NOMO-1 treated with DMSO at 0.1 percent for 48 hours (cell line): ENCODE results near the gene FN1.
"Not testable (repeated sequence)": the region's sequence is repeated elsewhere in the genome, so short reads cannot be mapped to it uniquely, and the experiment has no call there.

Source experiments
- DNase-seq: peaks from one replicate; lab custom pipeline; 2025; ENCODE audit not compliant: unreplicated experiment; lab: John Stamatoyannopoulos, UW

FN1 gene

GRCh38 chr2:215356334-215356947 lies 79.4 kb downstream of the FN1 start:
- no peak for DNase-seq

GRCh38 chr2:215355801-215356200 lies 80.1 kb downstream of the FN1 start:
- no peak for DNase-seq

GRCh38 chr2:215354771-215355695 lies 80.8 kb downstream of the FN1 start:
- DNase-seq = no peak

GRCh38 chr2:215352602-215353001 lies 83.3 kb downstream of the FN1 start:
- DNase-seq = no peak

- no peak for DNase-seq
Observed at GRCh38 chr2:215347878-215348277, 88.0 kb downstream of the FN1 start.

- DNase-seq = no peak
Observed at GRCh38 chr2:215338883-215339679, 96.8 kb downstream of the FN1 start.

GRCh38 chr2:215332872-215333595 lies 102.8 kb downstream of the FN1 start:
- DNase-seq = no peak

- DNase-seq = no peak
Observed at GRCh38 chr2:215328066-215328465, 107.8 kb downstream of the FN1 start.

- no peak for DNase-seq
Observed at GRCh38 chr2:215324811-215325210, 111.1 kb downstream of the FN1 start.

GRCh38 chr2:215320679-215321078 lies 115.2 kb downstream of the FN1 start:
- no peak for DNase-seq

GRCh38 chr2:215320102-215320501 lies 115.8 kb downstream of the FN1 start:
- no peak for DNase-seq

- DNase-seq = no peak
Observed at GRCh38 chr2:215319500-215319899, 116.4 kb downstream of the FN1 start.

GRCh38 chr2:215316336-215316735 lies 119.5 kb downstream of the FN1 start:
- DNase-seq = no peak

GRCh38 chr2:215315301-215315700 lies 120.6 kb downstream of the FN1 start:
- no peak for DNase-seq

GRCh38 chr2:215314896-215315295 lies 121.0 kb downstream of the FN1 start:
- DNase-seq = no peak

- DNase-seq = no peak
Observed at GRCh38 chr2:215313255-215313613, 122.6 kb downstream of the FN1 start.

GRCh38 chr2:215311625-215312396 lies 124.1 kb downstream of the FN1 start, which contains the start of gene ATIC:
Gene ATIC (plus strand): TSS chr2:215312059. CDS start chr2:215312143, 84 bp downstream.
- DNase-seq = peak; percentile 90

GRCh38 chr2:215311259-215311624 lies 124.6 kb downstream of the FN1 start:
- DNase-seq = not testable (repeated sequence)
